NOMO-1 (cell line): Measurements from ENCODE around the gene ACOX3.
"Not testable (repeated sequence)": the region's sequence is repeated elsewhere in the genome, so short reads cannot be mapped to it uniquely, and the experiment has no call there.

Source experiments
- DNase-seq, 2 experiments: peaks; one replicate each; lab custom pipeline; 2025; ENCODE audit not compliant: unreplicated experiment in 2 of 2; lab: John Stamatoyannopoulos, UW

Gene ACOX3

DNA sequence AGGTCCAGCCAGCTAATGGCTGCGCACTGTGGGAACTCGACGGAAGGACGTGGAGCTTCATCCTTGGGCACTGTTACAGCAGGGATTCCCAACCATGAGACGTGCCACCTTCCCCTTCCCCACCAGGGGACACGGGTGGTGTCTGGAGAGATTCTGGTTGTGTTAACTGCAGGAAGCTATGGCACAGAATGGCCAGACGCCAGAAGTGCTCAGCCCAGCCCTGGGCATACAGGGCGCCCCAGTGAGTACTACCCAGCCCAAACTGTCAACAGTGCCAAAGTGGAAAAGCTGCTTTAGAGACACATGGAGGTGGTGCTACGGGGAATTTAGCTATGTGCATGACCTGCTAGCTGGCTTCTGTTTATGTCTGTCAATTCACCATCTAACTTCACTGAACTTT, 32.8 kb downstream of the ACOX3 start:
- no peak for DNase-seq

DNA sequence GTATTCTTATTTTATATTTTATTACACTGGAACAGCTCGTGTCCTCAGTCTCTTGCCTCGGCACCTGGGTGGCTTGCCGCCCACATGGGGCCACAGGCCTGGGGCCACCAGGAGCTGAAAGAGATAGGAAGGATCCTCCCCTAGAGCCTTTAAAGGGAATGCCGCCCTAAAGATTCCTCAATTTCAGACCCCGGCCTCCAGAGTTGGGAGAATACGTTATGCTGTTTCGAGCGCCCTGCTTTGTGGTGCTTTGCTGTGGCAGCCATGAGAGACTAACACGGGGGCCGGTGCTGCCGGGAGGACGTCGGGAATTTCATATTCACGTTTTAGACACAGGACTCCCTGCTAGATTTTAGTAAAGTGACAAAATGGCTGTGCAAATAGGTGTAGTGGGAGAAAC, 33.2 kb downstream of the ACOX3 start:
- DNase-seq = no peak

DNA sequence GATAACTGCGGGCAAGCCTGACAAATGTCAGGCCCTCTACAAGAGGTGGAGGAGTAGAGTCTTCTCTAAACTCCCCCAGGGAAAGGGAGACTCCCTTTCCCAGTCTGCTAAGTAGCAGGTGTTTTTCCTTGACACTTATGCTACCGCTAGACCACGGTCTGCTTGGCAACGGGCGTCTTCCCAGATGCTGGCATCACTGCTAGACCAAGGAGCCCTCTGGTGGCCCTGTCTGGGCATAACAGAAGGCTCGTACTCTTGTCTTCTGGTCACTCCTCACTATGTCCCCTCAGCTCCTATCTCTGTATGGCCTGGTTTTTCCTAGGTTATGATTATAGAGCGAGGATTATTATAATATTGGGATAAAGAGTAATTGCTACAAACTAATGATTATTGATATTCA, 33.6 kb downstream of the ACOX3 start:
- DNase-seq = not testable (repeated sequence)

- no peak for DNase-seq
These were observed 35.0 kb downstream of the ACOX3 start for GRCh38 chr4:8405516-8405875.

- DNase-seq = no peak
These were observed 35.6 kb downstream of the ACOX3 start for GRCh38 chr4:8404791-8405515.

- no peak for DNase-seq
These were observed 36.5 kb downstream of the ACOX3 start for GRCh38 chr4:8403976-8404375.

GRCh38 chr4:8403173-8403753, 37.3 kb downstream of the ACOX3 start:
- DNase-seq = peak; percentile 36 to 55

DNA sequence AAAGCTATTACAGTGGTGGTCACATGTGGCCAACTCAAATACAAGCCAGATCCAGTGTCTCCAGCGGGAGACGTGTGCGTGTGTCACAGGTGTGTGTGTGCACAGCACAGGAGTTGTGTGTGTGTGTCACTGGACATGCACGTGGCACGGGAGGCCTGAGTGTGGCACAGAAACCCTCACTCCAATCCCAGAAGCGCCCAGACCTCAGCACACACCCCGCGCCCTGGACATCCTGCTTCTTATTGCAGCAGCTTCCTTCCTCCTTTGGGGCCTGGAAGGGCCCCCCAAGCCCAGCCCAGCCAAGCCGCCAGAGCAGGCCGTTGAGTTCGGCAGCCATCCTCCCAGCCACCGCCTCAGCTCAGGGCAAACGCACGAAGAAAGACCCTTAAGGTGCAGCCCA, 37.9 kb downstream of the ACOX3 start:
- peak; percentile 55 to 84 for DNase-seq

DNA sequence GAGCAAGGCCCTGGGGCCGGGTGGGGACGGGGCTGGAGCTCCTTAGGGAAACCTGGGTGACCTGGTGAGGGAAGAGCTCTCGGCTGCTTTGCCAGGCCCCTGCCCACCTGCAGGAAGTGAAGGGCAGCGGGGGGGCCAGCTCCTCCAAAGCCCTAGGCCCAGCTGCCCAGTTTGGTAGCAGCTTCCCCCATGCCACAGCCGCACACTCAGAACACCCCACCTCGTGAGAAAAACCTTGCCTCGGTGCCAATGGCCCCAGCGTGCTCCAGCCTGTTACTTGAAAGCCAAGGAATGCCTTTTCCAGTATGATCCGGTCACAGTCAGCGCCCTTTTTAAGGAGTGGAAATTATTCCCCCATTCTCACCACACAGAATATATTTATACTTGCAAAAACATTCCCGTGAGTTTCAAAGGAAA, 38.3 kb downstream of the ACOX3 start:
- DNase-seq = no peak

DNA sequence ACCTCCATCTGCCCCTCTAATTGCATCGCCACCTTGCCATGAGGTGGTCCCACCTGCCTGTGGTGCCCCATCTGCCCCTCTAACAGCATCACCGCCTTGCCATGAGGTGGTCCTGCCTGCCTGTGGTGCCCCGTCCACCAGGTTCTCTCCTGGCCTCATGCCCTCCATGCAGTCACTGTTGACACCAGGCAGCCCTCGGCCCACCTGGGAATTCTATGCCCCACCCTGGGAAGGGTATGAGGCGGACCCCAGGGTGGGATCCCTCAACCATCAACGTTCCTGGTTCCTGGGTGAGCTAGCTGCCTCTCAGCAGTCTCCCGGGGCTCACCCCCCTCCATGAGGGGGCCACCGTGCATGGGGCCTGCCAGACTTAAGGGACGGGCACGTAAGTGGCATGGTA, 38.9 kb downstream of the ACOX3 start:
- no peak for DNase-seq

DNA sequence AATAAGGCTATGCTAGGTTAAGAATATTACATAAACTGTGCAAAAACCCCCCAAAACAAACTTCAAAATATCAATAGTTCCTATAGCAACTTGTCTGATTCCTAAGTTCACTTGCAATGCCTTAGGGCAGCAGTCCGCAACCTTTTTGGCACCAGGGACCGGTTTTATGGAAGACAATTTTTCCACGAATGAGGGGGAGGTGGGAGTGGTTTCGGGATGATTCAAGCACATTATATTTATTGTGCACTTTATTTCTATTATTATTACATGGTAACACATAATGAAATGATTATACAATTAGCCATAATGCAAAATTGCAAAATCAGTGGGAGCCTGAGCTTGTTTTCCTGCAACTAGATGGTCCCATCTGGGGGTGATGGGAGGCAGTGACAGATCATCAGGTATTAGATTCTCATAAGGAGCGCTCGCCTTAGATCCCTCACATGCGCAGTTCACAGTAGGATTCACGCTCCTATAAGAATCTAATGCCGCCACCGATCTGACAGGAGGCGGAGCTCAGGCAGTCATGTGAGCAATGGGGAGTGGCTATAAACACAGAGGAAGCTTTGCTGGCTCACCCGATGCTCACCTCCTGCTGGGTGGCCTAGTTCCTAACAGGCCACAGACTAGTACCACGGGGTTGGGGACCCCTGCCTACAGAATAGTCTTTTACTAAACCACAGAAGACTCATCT, 39.7 kb downstream of the ACOX3 start:
- DNase-seq = no peak

DNA sequence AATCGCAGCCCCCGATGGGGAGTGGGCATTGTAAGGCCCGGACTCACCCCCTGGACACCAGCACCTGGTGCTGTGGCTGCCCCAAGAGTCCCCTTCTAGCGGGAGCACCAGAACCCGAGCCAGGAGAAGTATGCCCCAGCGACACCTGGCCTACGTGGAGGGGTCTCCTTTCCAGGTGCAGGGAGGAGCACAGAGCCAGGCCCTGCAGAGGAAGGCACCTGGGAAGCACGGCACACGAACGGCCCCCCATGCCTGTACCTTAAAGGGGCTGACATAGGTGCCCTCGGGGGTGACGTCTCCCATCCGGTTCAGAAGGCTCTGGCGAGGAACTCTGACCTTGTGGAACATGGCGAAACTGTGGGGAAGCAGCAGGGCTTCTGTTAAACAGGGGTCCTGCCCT, 41.2 kb downstream of the ACOX3 start:
- DNase-seq = no peak

- no peak for DNase-seq
These were observed 42.2 kb downstream of the ACOX3 start for GRCh38 chr4:8398347-8398746.

DNA sequence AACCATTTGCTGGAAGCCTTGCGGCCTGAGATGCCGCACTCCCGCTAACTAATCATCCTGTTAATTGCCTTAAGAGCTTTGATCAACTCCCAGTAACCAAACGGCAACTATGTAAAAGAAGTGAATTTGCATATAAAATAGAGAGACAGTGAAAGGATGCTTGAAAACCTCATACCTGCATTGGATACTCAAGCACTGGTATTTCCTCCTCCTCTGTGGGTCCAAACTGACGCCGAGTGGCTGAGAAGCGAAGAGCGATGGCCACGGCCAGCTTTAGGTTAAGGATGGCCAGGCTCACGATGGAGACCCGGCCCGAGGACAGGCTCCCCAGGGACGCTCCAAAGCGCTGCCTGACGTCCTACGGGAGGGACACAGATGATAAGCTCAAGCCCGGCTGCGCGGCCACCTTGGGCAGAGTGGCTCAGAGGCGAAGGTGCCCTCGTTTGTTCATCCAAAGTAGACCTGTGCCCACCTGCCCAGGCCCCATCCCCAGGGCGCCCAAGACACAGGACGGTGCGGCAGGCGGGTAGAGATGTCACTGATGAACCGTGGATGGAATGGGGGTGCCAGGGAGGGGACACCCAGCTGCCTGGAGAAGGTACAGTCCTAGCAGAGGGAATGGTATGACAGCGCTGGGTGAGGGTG, 43.6 kb downstream of the ACOX3 start:
- no peak for DNase-seq

DNA sequence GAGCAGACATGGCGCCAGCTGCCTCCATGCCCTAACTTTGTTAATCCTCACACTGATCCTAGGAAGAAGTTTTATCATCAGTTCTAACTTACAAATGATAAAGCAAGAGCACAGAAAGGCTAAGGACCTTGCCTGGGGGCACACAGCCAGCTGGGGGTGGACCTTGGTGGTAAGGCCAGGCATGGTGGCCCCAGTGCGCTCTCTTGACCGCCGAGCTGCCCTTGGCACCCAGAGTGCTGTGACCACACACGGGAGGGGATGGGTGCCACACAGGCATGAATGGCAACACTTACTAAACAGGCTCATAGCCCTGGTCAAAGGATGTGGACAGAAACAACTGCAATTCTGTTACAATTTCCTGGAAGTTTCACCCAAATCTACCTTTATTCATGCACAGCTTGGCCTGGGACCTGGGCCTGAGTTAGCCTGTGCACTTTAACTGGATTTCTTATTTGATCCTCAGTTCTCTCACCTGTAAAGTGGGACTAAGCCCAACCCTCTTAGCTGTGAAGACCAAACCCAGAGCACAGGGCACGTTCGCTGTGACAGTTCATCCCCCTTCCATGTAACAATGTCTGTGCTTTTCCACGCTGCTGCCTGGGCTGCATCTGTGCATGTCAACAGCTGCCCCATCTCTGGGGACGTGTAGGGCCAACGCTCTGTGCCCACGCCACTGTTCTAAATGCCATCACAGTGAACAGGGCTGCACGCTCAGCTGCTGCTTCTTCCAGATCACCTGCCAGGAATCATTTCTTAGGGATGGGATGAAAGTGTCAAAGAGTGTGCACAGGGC, 44.8 kb downstream of the ACOX3 start:
- no peak for DNase-seq

- no peak for DNase-seq
These were observed 45.7 kb downstream of the ACOX3 start for GRCh38 chr4:8394806-8395205.

DNA sequence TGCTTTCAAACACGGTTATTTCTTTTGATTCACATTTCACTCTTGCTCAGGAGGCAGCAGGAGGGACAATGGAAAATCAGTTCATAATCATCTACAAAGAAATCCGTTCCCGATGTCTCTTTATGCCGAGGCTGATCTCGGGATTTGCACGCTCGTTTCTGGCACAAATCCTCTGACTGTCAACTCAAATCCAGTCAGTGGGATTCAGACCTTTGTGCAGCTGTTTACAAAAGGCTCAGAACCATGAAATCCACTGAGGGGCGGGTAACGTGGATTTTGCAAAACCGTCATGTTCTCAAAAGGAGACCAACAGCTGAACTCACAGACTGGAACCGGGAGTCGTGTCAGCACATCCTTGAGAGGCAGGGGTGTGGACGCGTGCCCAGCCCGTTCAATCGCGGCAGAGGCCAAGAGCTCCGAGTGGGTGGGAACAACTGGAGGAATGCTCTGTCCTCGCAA, 46.4 kb downstream of the ACOX3 start:
- DNase-seq = no peak

- DNase-seq = no peak
These were observed 46.9 kb downstream of the ACOX3 start for GRCh38 chr4:8393593-8394038.

DNA sequence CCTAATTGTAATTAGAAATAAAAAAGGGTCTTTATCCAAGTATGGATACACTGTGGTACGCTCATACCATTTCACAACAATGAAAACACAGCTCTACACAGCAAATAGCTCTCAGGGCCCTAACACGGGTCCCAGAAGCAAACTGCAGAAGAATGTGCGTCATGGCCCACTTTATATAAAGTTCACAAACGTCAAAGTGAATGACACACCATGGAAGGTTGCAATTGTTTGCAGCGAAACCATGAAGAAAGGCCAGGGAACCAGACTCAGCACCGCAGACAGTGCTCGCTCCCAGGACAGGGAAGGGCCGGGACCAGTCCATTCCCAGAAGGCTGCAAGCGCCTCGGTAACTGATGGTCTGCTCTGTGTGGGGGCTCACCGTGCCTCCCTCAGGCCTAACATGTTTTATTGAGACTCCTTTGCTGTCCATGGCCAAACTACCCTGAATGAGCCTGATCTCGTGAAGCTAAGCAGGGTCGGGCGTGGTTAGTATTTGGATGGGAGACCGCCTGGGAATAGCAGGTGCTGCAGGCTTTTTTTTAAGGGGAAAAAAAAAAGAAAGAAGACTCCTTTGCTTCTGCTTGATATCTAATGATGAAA, 47.8 kb downstream of the ACOX3 start:
- no peak for DNase-seq

DNA sequence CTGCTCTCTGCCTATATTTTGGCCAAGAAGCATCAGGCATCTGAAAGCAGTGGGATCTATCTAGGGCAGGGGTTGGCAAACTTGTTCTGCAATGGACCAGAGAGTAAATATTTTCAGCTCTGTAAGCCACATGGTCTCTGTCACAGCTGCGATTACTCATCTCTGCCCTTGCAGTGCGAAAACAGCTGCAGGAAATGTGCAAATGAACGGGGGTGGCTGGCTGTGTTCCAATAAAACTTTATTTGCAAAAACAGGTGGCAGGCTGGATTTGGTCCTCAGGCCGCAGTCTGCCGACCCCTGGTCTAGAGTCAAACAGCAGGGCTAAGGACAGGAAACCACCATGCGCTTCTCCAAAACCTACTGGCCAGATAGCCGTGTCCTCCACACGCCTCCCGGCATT, 48.6 kb downstream of the ACOX3 start:
- DNase-seq = no peak
